ENCODE results near the gene SAAL1. TPM values are rescaled to one million over a fixed set of nuclear protein-coding genes. Genes with fewer than 3 reads are reported as not detected.

SAAL1 gene
- total and polyA plus RNA-seq, 2 donors, result 8.8 to 23.1 TPM

GRCh38 chr11:18066626-18067025, 39.3 kb downstream of the SAAL1 start:
- Histone ChIP-seq H3K4me1 (ENCODE audit: insufficient read depth) (no peaks in the 10 kb centered on the region), H3K36me3 (ENCODE audit: insufficient read depth) (no peaks in the 10 kb centered on the region), H3K27ac (ENCODE audit: low read depth) (no peak overlapping the region), H3K4me3 (ENCODE audit: low read depth, low read length) (no peak overlapping the region)
- WGBS, result 90% methylated on average over 2 of the region's 2 CpGs
- no peak for DNase-seq (ENCODE audit: extremely low spot score)

GRCh38 chr11:18065572-18065971, 40.3 kb downstream of the SAAL1 start:
- Histone ChIP-seq H3K4me3 (ENCODE audit: low read depth, low read length) (no peak overlapping the region), H3K36me3 (ENCODE audit: insufficient read depth) (no peaks in the 10 kb centered on the region), H3K4me1 (ENCODE audit: insufficient read depth) (no peaks in the 10 kb centered on the region), H3K27ac (ENCODE audit: low read depth) (no peak overlapping the region)
- 81% methylated on average over 8 of the region's 8 CpGs for WGBS
- no peak for DNase-seq (ENCODE audit: extremely low spot score)

- no peak for DNase-seq (ENCODE audit: extremely low spot score)
- H3K4me1 ChIP-seq (ENCODE audit: insufficient read depth), result no peaks in the 10 kb centered on the region
- no peaks in the 10 kb centered on the region for H3K36me3 ChIP-seq (ENCODE audit: insufficient read depth)
- H3K27ac ChIP-seq (ENCODE audit: low read depth), result no peak overlapping the region
- no peak overlapping the region for H3K4me3 ChIP-seq (ENCODE audit: low read depth, low read length)
- 84% methylated on average over 7 of the region's 7 CpGs for WGBS
Observed at GRCh38 chr11:18064450-18065054, 41.3 kb downstream of the SAAL1 start.

GRCh38 chr11:18063862-18064434, 41.9 kb downstream of the SAAL1 start:
- Histone ChIP-seq H3K27ac (ENCODE audit: low read depth) (no peak overlapping the region), H3K4me1 (ENCODE audit: insufficient read depth) (no peaks in the 10 kb centered on the region), H3K4me3 (ENCODE audit: low read depth, low read length) (no peak overlapping the region), H3K36me3 (ENCODE audit: insufficient read depth) (no peaks in the 10 kb centered on the region)
- WGBS, result 38% methylated on average over 4 of the region's 4 CpGs
- no peak for DNase-seq (ENCODE audit: extremely low spot score)

- WGBS, result 34% methylated on average over 5 of the region's 5 CpGs
- DNase-seq (ENCODE audit: extremely low spot score), result no peak
- H3K27ac ChIP-seq (ENCODE audit: low read depth), result no peak overlapping the region
Observed at GRCh38 chr11:18063125-18063524, 42.8 kb downstream of the SAAL1 start.

GRCh38 chr11:18061351-18061750, 44.5 kb downstream of the SAAL1 start:
- Histone ChIP-seq H3K4me3 (ENCODE audit: low read depth, low read length) (no peak overlapping the region), H3K27ac (ENCODE audit: low read depth) (no peak overlapping the region), H3K4me1 (ENCODE audit: insufficient read depth) (no peaks in the 10 kb centered on the region), H3K36me3 (ENCODE audit: insufficient read depth) (no peaks in the 10 kb centered on the region)
- no peak for DNase-seq (ENCODE audit: extremely low spot score)
- 87% methylated on average over 2 of the region's 2 CpGs for WGBS

More at GRCh38 chr11:18063125-18063524, 42.8 kb downstream of the SAAL1 start:
- H3K36me3 ChIP-seq (ENCODE audit: insufficient read depth), result no peaks in the 10 kb centered on the region
- no peaks in the 10 kb centered on the region for H3K4me1 ChIP-seq (ENCODE audit: insufficient read depth)
- H3K4me3 ChIP-seq (ENCODE audit: low read depth, low read length), result no peak overlapping the region

- no peaks in the 10 kb centered on the region for H3K36me3 ChIP-seq (ENCODE audit: insufficient read depth)
- no peak for DNase-seq (ENCODE audit: extremely low spot score)
- 83% methylated on average over 1 of the region's 1 CpG for WGBS
- no peaks in the 10 kb centered on the region for H3K4me1 ChIP-seq (ENCODE audit: insufficient read depth)
- H3K27ac ChIP-seq (ENCODE audit: low read depth), result no peak overlapping the region
- H3K4me3 ChIP-seq (ENCODE audit: low read depth, low read length), result no peak overlapping the region
Observed at GRCh38 chr11:18056561-18057181, 49.2 kb downstream of the SAAL1 start.

GRCh38 chr11:18054511-18055103, 51.3 kb downstream of the SAAL1 start:
- Histone ChIP-seq H3K27ac (ENCODE audit: low read depth) (no peak overlapping the region), H3K4me1 (ENCODE audit: insufficient read depth) (no peaks in the 10 kb centered on the region), H3K4me3 (ENCODE audit: low read depth, low read length) (no peak overlapping the region), H3K36me3 (ENCODE audit: insufficient read depth) (no peaks in the 10 kb centered on the region)
- 87% methylated on average over 10 of the region's 10 CpGs for WGBS
- no peak for DNase-seq (ENCODE audit: extremely low spot score)

- DNase-seq (ENCODE audit: extremely low spot score), result no peak
- Histone ChIP-seq H3K27ac (ENCODE audit: low read depth) (no peak overlapping the region), H3K36me3 (ENCODE audit: insufficient read depth) (no peaks in the 10 kb centered on the region), H3K4me1 (ENCODE audit: insufficient read depth) (no peaks in the 10 kb centered on the region), H3K4me3 (ENCODE audit: low read depth, low read length) (no peak overlapping the region)
- WGBS, result 62% methylated on average over 2 of the region's 2 CpGs
Observed at GRCh38 chr11:18050848-18051247, 55.0 kb downstream of the SAAL1 start.

GRCh38 chr11:18046116-18046777, 59.6 kb downstream of the SAAL1 start, which contains the start of gene TPH1:
Gene TPH1, minus strand, starts transcription at chr11:18046269. Its CDS starts 5,507 bp downstream, at chr11:18040762.
- Histone ChIP-seq H3K27ac (ENCODE audit: low read depth) (no peak within 1 kb of the TSS), H3K4me1 (ENCODE audit: insufficient read depth) (no peaks in the 10 kb centered on the region), H3K4me3 (ENCODE audit: low read depth, low read length) (no peak within 1 kb of the TSS), H3K36me3 (ENCODE audit: insufficient read depth) (no peaks in the 10 kb centered on the region)
- no peak for DNase-seq (ENCODE audit: extremely low spot score)
- 8% methylated on average over 36 of the region's 36 CpGs for WGBS

- no peak for DNase-seq (ENCODE audit: extremely low spot score)
- no peak overlapping the region for H3K4me3 ChIP-seq (ENCODE audit: low read depth, low read length)
- H3K27ac ChIP-seq (ENCODE audit: low read depth), result no peak overlapping the region
- H3K4me1 ChIP-seq (ENCODE audit: insufficient read depth), result no peaks in the 10 kb centered on the region
- no peaks in the 10 kb centered on the region for H3K36me3 ChIP-seq (ENCODE audit: insufficient read depth)
Observed at GRCh38 chr11:18036456-18036855, 69.4 kb downstream of the SAAL1 start.
